Measurements from ENCODE around the gene SPAG9. TPM values are rescaled to one million over a fixed set of nuclear protein-coding genes. Genes with fewer than 3 reads are reported as not detected.

Gene SPAG9
- total RNA-seq, 1 experiment from 2014 or later: 129 TPM

DNA sequence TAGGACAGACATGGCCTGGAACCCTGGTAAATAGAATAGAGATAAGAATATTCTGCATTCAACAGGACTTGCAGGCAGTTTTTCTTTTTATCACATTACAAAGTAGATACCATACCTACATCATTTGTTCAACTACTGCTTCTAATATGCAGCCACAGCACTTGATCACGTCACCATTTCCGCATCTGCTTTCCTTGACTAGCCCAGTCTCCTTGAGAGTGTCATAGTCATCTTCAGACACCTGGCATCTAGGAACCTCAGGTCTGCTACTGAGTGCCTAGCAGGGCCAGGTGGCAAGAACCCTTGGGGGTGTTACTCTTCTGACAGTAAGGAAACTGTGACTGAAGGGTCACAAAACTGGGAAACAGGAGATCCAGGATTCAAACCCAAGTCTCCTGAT, 161.3 kb downstream of the SPAG9 start:
- TF ChIP-seq, protein P1, sequence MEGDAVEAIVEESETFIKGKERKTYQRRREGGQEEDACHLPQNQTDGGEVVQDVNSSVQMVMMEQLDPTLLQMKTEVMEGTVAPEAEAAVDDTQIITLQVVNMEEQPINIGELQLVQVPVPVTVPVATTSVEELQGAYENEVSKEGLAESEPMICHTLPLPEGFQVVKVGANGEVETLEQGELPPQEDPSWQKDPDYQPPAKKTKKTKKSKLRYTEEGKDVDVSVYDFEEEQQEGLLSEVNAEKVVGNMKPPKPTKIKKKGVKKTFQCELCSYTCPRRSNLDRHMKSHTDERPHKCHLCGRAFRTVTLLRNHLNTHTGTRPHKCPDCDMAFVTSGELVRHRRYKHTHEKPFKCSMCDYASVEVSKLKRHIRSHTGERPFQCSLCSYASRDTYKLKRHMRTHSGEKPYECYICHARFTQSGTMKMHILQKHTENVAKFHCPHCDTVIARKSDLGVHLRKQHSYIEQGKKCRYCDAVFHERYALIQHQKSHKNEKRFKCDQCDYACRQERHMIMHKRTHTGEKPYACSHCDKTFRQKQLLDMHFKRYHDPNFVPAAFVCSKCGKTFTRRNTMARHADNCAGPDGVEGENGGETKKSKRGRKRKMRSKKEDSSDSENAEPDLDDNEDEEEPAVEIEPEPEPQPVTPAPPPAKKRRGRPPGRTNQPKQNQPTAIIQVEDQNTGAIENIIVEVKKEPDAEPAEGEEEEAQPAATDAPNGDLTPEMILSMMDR (IDR thresholded peaks at IDR 0.05; ENCODE audit: unreplicated experiment): no peak
- no TSS peak for BruUV-seq (replicated peaks)
- no peak for DNase-seq
- CTCF ChIA-PET: interaction anchor here (0.6 kb wide), 1 partner anchor 486 kb away, joined by 3 read pairs; no protein-coding TSS in a partner anchor
- H3K36me3 Mint-ChIP-seq (ENCODE audit: insufficient read depth, unreplicated experiment): no peaks in the 10 kb centered on the region
- no peaks in the 10 kb centered on the region for H3K9me3 Mint-ChIP-seq (ENCODE audit: low read depth, unreplicated experiment)
- no peak overlapping the region for H3K4me3 Mint-ChIP-seq (ENCODE audit: low read depth, unreplicated experiment)
- no peaks in the 10 kb centered on the region for H3K4me1 Mint-ChIP-seq (ENCODE audit: low read depth, unreplicated experiment)
- intact Hi-C loops (cut with micrococcal nuclease; ENCODE audit: unreplicated experiment): loop anchor here (10.0 kb wide), 1 partner anchor 415 kb away; the partner anchor contains the start of gene SPATA20
- H3K27ac Mint-ChIP-seq (ENCODE audit: unreplicated experiment): no peak overlapping the region
- H3K27me3 Mint-ChIP-seq (ENCODE audit: unreplicated experiment): no peaks in the 10 kb centered on the region

DNA sequence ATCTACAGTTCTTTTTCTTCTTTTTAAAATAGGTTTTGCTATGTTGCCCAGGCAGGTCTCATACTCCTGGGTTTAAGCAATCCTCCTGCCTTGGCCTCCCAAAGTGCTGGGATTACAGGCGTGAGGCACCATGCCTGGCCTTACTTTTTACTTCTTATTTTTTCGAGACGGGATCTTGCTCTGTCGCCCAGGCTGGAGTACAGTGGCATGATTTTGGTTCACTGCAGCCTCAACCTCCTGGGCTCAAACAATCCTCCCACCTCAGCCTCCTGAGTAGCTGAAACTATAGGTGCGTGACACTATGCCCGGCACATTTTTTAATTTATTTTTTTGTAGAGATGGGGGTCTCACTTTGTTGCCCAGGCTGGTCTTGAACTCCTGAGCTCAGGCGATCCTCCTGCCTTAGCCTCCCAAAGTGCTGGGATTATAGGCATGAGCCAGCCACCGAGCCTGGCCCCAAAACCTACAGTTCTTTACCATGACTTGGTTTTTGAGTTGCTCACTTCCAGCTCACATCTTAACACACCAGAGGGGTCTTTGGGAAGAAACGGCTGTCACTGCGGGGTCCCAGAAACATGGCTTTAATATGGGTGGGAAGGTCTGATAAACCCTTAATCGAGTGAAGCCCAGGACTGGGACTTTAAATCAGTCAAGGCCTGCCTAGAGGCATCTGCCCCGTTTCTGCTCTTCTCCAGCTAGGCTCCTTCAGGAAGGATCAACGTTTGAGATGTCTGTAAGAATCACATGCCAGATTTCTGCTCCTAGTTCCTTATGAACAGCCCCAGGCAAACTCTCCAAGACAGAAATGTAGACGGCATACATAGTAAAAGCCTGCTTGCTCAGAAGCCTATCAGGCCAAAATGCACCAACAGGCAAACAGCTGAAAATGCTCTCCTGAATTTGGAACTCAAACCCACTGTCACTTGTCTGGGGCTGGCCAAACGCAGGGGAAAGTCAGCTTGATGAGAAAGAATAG, 162.8 kb downstream of the SPAG9 start:
- Mint-ChIP-seq H3K36me3 (ENCODE audit: insufficient read depth, unreplicated experiment) (peaks cover 4% of the 10 kb centered on the region), H3K9me3 (ENCODE audit: low read depth, unreplicated experiment) (no peaks in the 10 kb centered on the region), H3K27ac (ENCODE audit: unreplicated experiment) (no peak overlapping the region), H3K27me3 (ENCODE audit: unreplicated experiment) (no peaks in the 10 kb centered on the region), H3K4me1 (ENCODE audit: low read depth, unreplicated experiment) (no peaks in the 10 kb centered on the region), H3K4me3 (ENCODE audit: low read depth, unreplicated experiment) (no peak overlapping the region)
- CTCF ChIA-PET: interaction anchor here (0.5 to 1.0 kb wide), 3 partner anchors 106 to 253 kb away, joined by 4 to 6 read pairs (median 5); no protein-coding TSS in a partner anchor
- intact Hi-C loops (cut with micrococcal nuclease; ENCODE audit: unreplicated experiment): loop anchor here (2.0 to 10.0 kb wide), 2 partner anchors 175 to 413 kb away; partner anchors contain the start of gene SPATA20
- TF ChIP-seq, protein P1 (IDR thresholded peaks at IDR 0.05; ENCODE audit: unreplicated experiment): no peak
- DNase-seq: no peak
- BruUV-seq (replicated peaks): no TSS peak

DNA sequence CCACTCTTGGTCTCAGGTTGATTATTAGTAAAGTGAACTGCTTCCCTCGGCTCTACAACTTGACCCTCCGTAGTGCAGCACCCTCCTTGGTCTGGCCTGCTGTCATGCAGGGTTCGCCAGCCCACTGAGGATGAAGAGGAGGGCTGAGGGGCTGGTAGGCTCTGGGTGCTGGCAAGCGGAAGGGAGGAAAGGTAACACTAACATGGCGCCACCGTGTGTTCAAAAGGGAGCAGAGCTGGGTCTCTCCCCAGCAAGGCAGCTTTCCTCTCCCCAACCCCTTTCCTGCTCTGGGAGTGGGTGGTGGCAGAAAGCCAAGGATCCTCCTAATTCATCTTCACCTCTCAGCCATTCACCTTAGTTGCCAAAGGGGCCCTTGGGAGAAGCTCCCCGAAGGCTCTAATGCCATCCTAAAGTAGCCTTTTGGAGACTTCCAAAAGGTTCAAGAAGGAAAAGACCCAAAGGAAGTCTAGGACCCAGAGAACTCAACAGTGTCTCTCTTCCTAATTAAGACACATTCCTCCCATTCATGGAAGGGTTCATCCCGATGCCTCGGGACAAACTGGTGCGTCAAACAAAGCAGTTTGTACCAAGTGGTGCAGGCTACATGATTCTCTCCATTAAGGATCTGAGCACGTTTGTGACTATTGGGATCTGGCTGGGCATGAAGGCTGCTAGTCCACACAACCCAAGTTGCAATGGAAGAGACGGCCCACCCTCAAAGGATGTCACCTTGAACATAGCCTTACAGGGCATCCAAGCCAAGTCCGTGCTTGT, 163.7 kb downstream of the SPAG9 start:
- intact Hi-C loops (cut with micrococcal nuclease; ENCODE audit: unreplicated experiment): loop anchor here (1.0 to 10.0 kb wide), 3 partner anchors 105 to 412 kb away; partner anchors contain the start of gene SPATA20
- peak; percentile 80 for DNase-seq
- Mint-ChIP-seq H3K4me1 (ENCODE audit: low read depth, unreplicated experiment) (peaks cover 4% of the 10 kb centered on the region), H3K27me3 (ENCODE audit: unreplicated experiment) (no peaks in the 10 kb centered on the region), H3K27ac (ENCODE audit: unreplicated experiment) (no peak overlapping the region), H3K4me3 (ENCODE audit: low read depth, unreplicated experiment) (no peak overlapping the region), H3K9me3 (ENCODE audit: low read depth, unreplicated experiment) (no peaks in the 10 kb centered on the region), H3K36me3 (ENCODE audit: insufficient read depth, unreplicated experiment) (peaks cover 4% of the 10 kb centered on the region)
- TF ChIP-seq, protein P1 (IDR thresholded peaks at IDR 0.05; ENCODE audit: unreplicated experiment): peak; percentile 94
- CTCF ChIA-PET: interaction anchor here (0.6 to 4.3 kb wide), 17 partner anchors 8 to 174 kb away, joined by 3 to 57 read pairs (median 4); partner anchors contain the start of gene TOB1
- no TSS peak for BruUV-seq (replicated peaks)

DNA sequence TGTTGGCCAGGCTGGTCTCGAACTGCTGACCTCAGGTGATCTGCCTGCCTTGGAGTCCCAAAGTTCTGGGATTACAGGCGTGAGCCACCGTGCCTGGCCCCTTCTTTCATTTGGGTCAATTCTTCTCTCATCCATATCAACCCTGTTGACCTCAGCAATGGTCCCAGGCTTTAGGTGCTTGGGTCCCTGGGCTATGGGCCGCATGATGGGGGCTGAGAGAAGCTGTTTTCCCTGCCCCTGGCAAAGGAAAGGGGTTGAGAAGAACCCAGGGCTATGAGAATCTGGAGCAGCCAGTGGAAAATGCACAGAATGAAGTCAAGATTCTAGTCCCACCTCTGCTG, 164.3 kb downstream of the SPAG9 start:
- Mint-ChIP-seq H3K27ac (ENCODE audit: unreplicated experiment) (no peak overlapping the region), H3K9me3 (ENCODE audit: low read depth, unreplicated experiment) (no peaks in the 10 kb centered on the region), H3K4me3 (ENCODE audit: low read depth, unreplicated experiment) (no peak overlapping the region), H3K4me1 (ENCODE audit: low read depth, unreplicated experiment) (peaks cover 6% of the 10 kb centered on the region), H3K27me3 (ENCODE audit: unreplicated experiment) (no peaks in the 10 kb centered on the region), H3K36me3 (ENCODE audit: insufficient read depth, unreplicated experiment) (peaks cover 4% of the 10 kb centered on the region)
- intact Hi-C loops (cut with micrococcal nuclease; ENCODE audit: unreplicated experiment): loop anchor here (1.0 to 10.0 kb wide), 3 partner anchors 104 to 412 kb away; partner anchors contain the start of gene SPATA20
- CTCF ChIA-PET: interaction anchor here (0.6 to 4.3 kb wide), 17 partner anchors 8 to 173 kb away, joined by 3 to 57 read pairs (median 4); partner anchors contain the start of gene TOB1
- TF ChIP-seq, protein P1 (IDR thresholded peaks at IDR 0.05; ENCODE audit: unreplicated experiment): no peak
- no peak for DNase-seq
- BruUV-seq (replicated peaks): no TSS peak

All from Calu3 (cell line).